Activated CD8-positive, alpha-beta T cell treated with anti-CD3 and anti-CD28 coated beads for 36 hours (primary cell): ENCODE measurements around the gene MTA3. TPM values are rescaled to one million over a fixed set of nuclear protein-coding genes. Genes with fewer than 3 reads are reported as not detected.

Experiments used
- ATAC-seq: fragments of 200-7000 bp; cut with Tn5 transposase; one replicate; pipeline ENCODE4 v1.10.0; 2021; ENCODE audit warnings: mild to moderate bottlenecking, moderate library complexity
- CTCF ChIA-PET: fragments of 350-600 bp; sonication (Branson Sonifier 250); formaldehyde crosslinking; loops from one replicate; lab custom pipeline; 2021; ENCODE audit warnings: antibody characterized with exemption; lab: Charles Lee
- POLR2A ChIA-PET: fragments of 350-600 bp; sonication (Branson Sonifier 250); formaldehyde crosslinking; loops from one replicate; lab custom pipeline; 2021; ENCODE audit warnings: antibody characterized with exemption; lab: Charles Lee
- DNase-seq: peaks from one replicate; pipeline ENCODE4 v3.0.0-alpha.2; 2020
- H3K27ac Mint-ChIP-seq: one replicate; pipeline ENCODE4 v1.8.0; 2021; ENCODE audit warnings: mild to moderate bottlenecking, mixed read lengths
- H3K27me3 Mint-ChIP-seq: one replicate; pipeline ENCODE4 v1.8.0; 2021; ENCODE audit warnings: mixed read lengths
- H3K36me3 Mint-ChIP-seq: one replicate; pipeline ENCODE4 v1.8.0; 2021; ENCODE audit warnings: low read depth, mixed read lengths
- H3K4me1 Mint-ChIP-seq: one replicate; pipeline ENCODE4 v1.8.0; 2021; ENCODE audit warnings: low read depth, mixed read lengths
- H3K4me3 Mint-ChIP-seq: one replicate; pipeline ENCODE4 v1.8.0; 2021; ENCODE audit warnings: mild to moderate bottlenecking, moderate library complexity, mixed read lengths
- H3K9me3 Mint-ChIP-seq: one replicate; pipeline ENCODE4 v1.8.0; 2021; ENCODE audit warnings: mixed read lengths
- intact Hi-C: fragments of 100-400 bp; cut with micrococcal nuclease; formaldehyde crosslinking; loops from one replicate; pipeline ENCODE4 v1.10.0; 2022
- total RNA-seq, 2 experiments: library from RNA; stranded (reverse); gene quantifications; one replicate each; pipeline ENCODE4 v1.2.3, GENCODE V29; 2021
- TF ChIP-seq, protein P1 (sequence below): fragments of 200-600 bp; IDR thresholded peaks from one replicate; pipeline ENCODE4 v1.8.0; 2022; ENCODE audit warnings: antibody characterized with exemption, mild to moderate bottlenecking

The MTA3 gene
- total RNA-seq, 2 experiments from 2014 or later = 32.6 to 35.9 TPM

DNA sequence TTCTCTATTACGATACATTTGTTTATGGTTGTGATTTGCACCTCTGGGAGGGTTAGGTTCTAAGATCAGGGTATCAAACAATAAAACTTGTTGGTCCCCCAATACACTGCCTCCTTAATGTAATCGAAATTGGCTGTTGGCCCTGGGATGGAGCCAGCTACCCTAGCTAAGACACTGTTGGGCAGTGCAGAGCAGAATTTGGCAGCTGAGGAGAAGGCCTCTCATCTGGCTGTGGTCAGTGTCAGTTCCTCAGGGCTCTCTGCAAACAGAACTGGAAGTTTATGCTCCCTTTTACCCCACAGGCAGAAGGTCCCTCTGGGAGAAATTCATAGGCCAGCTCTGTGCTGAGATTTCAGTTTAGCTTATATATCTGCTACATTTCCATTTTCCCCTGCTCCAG is 232.5 kb downstream of the MTA3 start:
- Mint-ChIP-seq H3K27me3 (no peaks in the 10 kb centered on the region), H3K9me3 (no peaks in the 10 kb centered on the region), H3K36me3 (no peaks in the 10 kb centered on the region), H3K4me3 (no peak overlapping the region), H3K27ac (no peak overlapping the region), H3K4me1 (peaks cover 24% of the 10 kb centered on the region)
- ATAC-seq = no peak
- ChIA-PET POLR2A (interaction anchor here (3.2 kb wide), 1 partner anchor 9 kb away, joined by 25 read pairs; no protein-coding TSS in a partner anchor), CTCF (interaction anchor here (1.5 to 2.6 kb wide), 2 partner anchors 9 to 27 kb away, joined by 7 to 15 read pairs; no protein-coding TSS in a partner anchor)
- TF ChIP-seq, protein P1, sequence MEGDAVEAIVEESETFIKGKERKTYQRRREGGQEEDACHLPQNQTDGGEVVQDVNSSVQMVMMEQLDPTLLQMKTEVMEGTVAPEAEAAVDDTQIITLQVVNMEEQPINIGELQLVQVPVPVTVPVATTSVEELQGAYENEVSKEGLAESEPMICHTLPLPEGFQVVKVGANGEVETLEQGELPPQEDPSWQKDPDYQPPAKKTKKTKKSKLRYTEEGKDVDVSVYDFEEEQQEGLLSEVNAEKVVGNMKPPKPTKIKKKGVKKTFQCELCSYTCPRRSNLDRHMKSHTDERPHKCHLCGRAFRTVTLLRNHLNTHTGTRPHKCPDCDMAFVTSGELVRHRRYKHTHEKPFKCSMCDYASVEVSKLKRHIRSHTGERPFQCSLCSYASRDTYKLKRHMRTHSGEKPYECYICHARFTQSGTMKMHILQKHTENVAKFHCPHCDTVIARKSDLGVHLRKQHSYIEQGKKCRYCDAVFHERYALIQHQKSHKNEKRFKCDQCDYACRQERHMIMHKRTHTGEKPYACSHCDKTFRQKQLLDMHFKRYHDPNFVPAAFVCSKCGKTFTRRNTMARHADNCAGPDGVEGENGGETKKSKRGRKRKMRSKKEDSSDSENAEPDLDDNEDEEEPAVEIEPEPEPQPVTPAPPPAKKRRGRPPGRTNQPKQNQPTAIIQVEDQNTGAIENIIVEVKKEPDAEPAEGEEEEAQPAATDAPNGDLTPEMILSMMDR = no peak
- intact Hi-C loops = no loop called here
- DNase-seq = no peak

DNA sequence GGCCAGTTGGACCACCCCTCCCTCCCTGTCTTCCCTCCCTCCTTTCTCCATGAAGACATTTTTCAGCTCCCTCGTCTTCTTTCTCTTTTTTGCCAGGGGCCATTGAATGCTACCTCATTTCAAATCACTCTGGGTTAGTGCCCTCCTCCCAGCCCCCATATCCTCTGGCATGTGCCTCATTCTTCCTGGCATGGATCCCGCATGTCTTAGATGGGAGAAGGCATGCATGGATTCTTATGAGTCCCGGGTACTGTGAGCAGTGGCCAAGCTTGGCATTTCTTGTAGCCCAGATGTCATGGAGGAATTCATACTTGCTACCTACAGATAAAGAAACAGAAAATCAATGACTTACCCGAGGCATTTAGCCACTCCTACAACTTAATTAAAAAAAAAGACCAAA is 232.9 kb downstream of the MTA3 start:
- Mint-ChIP-seq H3K4me3 (no peak overlapping the region), H3K9me3 (no peaks in the 10 kb centered on the region), H3K4me1 (peaks cover 20% of the 10 kb centered on the region), H3K27me3 (no peaks in the 10 kb centered on the region), H3K27ac (no peak overlapping the region), H3K36me3 (no peaks in the 10 kb centered on the region)
- no peak for DNase-seq
- TF ChIP-seq, protein P1 = no peak
- CTCF ChIA-PET = interaction anchor here (2.6 kb wide), 1 partner anchor 9 kb away, joined by 15 read pairs; no protein-coding TSS in a partner anchor
- POLR2A ChIA-PET = interaction anchor here (3.2 kb wide), 1 partner anchor 9 kb away, joined by 25 read pairs; no protein-coding TSS in a partner anchor
- intact Hi-C loops = no loop called here
- ATAC-seq = no peak

DNA sequence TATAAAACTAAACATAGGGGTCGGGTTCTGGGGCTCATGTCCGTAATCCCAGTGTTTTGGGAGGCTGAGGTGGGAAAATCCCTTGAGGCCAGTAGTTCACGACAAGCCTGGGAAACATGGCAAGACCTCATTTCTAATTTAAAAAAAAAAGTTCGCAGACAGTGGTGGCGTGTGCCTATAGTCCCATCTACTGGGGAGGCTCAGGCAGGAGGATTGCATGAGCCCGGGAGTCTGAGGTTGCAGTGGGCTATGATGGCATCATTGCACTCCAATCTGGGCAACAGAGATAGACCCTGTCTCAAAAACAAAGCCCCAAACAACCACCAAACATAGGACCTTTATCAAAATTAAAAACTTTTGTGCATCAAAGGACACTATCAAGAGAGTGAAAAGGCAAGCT is 233.7 kb downstream of the MTA3 start:
- Mint-ChIP-seq H3K4me1 (peaks cover 15% of the 10 kb centered on the region), H3K36me3 (no peaks in the 10 kb centered on the region), H3K27me3 (no peaks in the 10 kb centered on the region), H3K27ac (no peak overlapping the region), H3K4me3 (no peak overlapping the region), H3K9me3 (no peaks in the 10 kb centered on the region)
- TF ChIP-seq, protein P1 = no peak
- ChIA-PET POLR2A (interaction anchor here (3.2 kb wide), 1 partner anchor 8 kb away, joined by 25 read pairs; no protein-coding TSS in a partner anchor), CTCF (interaction anchor here (1.1 kb wide), 1 partner anchor 9 kb away, joined by 3 read pairs; no protein-coding TSS in a partner anchor)
- no peak for ATAC-seq
- intact Hi-C loops = no loop called here
- no peak for DNase-seq

DNA sequence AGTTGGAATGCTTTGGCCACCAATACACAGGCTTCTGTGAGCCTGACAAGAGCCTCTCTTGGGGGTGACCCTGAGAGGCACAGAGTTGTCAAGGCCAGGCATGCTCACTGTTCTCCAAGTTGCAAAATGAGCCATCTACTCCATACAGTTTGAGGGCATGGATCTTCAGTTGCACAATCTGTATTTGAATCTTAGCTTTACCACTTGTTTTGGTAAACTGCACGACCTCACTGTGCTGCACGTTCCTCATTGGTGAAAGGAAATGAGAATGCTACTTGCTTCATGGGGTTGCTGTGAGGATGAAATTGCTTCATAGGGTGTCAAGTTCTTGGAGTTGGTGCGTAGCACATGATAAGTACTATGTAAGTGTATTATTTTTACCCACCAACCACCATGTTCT is 235.9 kb downstream of the MTA3 start:
- intact Hi-C loops = no loop called here
- no peak for ATAC-seq
- no peak overlapping the region for H3K4me3 Mint-ChIP-seq
- TF ChIP-seq, protein P1 = no peak
- ChIA-PET CTCF (interaction anchor here (1.2 to 1.3 kb wide), 2 partner anchors 9 to 24 kb away, joined by 3 read pairs; no protein-coding TSS in a partner anchor), POLR2A (no interaction called here)
- no peaks in the 10 kb centered on the region for H3K36me3 Mint-ChIP-seq
- DNase-seq = no peak
- H3K27me3 Mint-ChIP-seq = no peaks in the 10 kb centered on the region
- H3K27ac Mint-ChIP-seq = no peak overlapping the region
- peaks cover 16% of the 10 kb centered on the region for H3K4me1 Mint-ChIP-seq
- H3K9me3 Mint-ChIP-seq = no peaks in the 10 kb centered on the region

DNA sequence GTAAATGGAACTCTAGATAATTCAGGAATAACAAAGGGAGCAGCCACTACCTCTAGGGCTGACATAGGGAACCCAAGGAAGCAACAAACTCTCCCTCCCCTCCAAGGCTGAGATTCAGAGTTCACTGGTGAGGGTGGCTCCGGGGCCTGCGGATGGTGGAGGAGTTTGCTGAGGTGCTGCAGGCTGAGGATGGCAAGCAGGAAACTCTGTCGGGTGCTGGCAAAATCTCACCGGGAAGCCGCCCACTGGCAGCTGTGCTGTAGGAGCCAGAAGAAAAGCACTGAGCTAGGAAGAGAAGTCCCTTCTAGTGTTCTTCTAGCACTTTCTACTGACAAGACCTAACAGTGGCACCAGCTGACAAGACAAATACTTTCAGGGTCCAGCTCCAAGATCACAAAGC is 236.5 kb downstream of the MTA3 start:
- CTCF ChIA-PET = interaction anchor here (1.2 to 1.3 kb wide), 3 partner anchors 8 to 12 kb away, joined by 3 read pairs; partner anchors contain the start of gene HAAO
- Mint-ChIP-seq H3K9me3 (no peaks in the 10 kb centered on the region), H3K27me3 (no peaks in the 10 kb centered on the region), H3K27ac (no peak overlapping the region), H3K4me3 (no peak overlapping the region), H3K36me3 (no peaks in the 10 kb centered on the region), H3K4me1 (peaks cover 18% of the 10 kb centered on the region)
- POLR2A ChIA-PET = no interaction called here
- TF ChIP-seq, protein P1 = no peak
- intact Hi-C loops = no loop called here
- ATAC-seq (no peak), DNase-seq (no peak)
